Gastrocnemius medialis (tissue), 4 donors: ENCODE results near the gene ST8SIA6. TPM values are rescaled to one million over a fixed set of nuclear protein-coding genes. Genes with fewer than 3 reads are reported as not detected.

ENCODE experiments used
- ATAC-seq, 2 donors: fragments of 150-250 bp; one replicate each; pipeline ENCODE4 v1.9.1; 2016
- DNase-seq, 2 donors: peaks; one replicate each; pipeline ENCODE4 v3.0.0-alpha.2; 2019
- H3K27ac ChIP-seq, 4 donors: fragments of 200-600 bp; sonication (generic); 1 replicate in 1 of 4; 2 replicates in 3 of 4; pipeline ENCODE4 v1.5.1; 2016 to 2018; ENCODE audit warnings: mild to moderate bottlenecking in 2 of 4, moderate library complexity in 1 of 4
- H3K27me3 ChIP-seq, 3 donors: fragments of 200-600 bp; sonication (generic) in 2 of 3; 1 replicate in 1 of 3; 2 replicates in 2 of 3; pipeline versions ENCODE4 v1.5.1 to v1.6.0; 2016 to 2019; ENCODE audit warnings: mild to moderate bottlenecking in 1 of 3, moderate library complexity in 1 of 3
- H3K36me3 ChIP-seq, 2 donors: fragments of 200-600 bp; sonication (generic) in 1 of 2; one replicate each; pipeline ENCODE4 v1.5.1; 2017 to 2018
- H3K4me1 ChIP-seq, 2 donors: fragments of 200-600 bp; sonication (generic) in 1 of 2; one replicate each; pipeline ENCODE4 v1.5.1; 2016 to 2017; ENCODE audit warnings: mild to moderate bottlenecking in 2 of 2
- H3K4me3 ChIP-seq, 4 donors: fragments of 200-600 bp; sonication (generic) in 3 of 4; 1 replicate in 1 of 4; 2 replicates in 3 of 4; pipeline ENCODE4 v1.5.1; 2016 to 2019; ENCODE audit warnings: mild to moderate bottlenecking in 2 of 4
- H3K9me3 ChIP-seq, 3 donors: fragments of 200-600 bp; sonication (generic) in 2 of 3; 1 replicate in 1 of 3; 2 replicates in 2 of 3; pipeline ENCODE4 v1.5.1; 2016 to 2019
- POLR2A ChIP-seq, 2 donors: fragments of 450-650 bp; IDR thresholded peaks; one replicate each; pipeline ENCODE4 v1.6.1; 2017; ENCODE audit warnings: antibody characterized with exemption in 2 of 2, mild to moderate bottlenecking in 2 of 2, moderate library complexity in 2 of 2
- in situ Hi-C, 4 donors: fragments of 200-750 bp; cut with MboI; loops; one replicate each; pipeline versions ENCODE4 v1.15.0 to v1.8.0; 2017; ENCODE audit warnings: low sequenced_read_pairs in 4 of 4
- intact Hi-C: fragments of 100-400 bp; cut with DNase I; formaldehyde crosslinking; loops from one replicate; pipeline ENCODE4 v1.15.1; 2023; ENCODE audit warnings: low total_unique reads
- total RNA-seq, 4 donors: library from RNA; depleted of rRNA; stranded (reverse); fragments of >200 nt; gene quantifications; one replicate each; pipeline versions ENCODE4 v1.1.0 to v1.2.3, GENCODE V29; 2016
- TF ChIP-seq, protein P1 (sequence below), 5 experiments: fragments of 450-650 bp in 3 of 5; fragments of 200-600 bp in 2 of 5; sonication (generic) in 2 of 5; IDR thresholded peaks in 4 of 5; conservative IDR thresholded peaks in 1 of 5; 1 replicate in 4 of 5; 2 replicates in 1 of 5; pipeline ENCODE4 v1.5.1; 2016 to 2019; ENCODE audit warnings: antibody characterized with exemption in 5 of 5, mild to moderate bottlenecking in 3 of 5, moderate library complexity in 3 of 5

Gene ST8SIA6
- total RNA-seq, 4 donors from 2014 or later, result 0.27 to 0.66 (median 0.44) TPM

DNA sequence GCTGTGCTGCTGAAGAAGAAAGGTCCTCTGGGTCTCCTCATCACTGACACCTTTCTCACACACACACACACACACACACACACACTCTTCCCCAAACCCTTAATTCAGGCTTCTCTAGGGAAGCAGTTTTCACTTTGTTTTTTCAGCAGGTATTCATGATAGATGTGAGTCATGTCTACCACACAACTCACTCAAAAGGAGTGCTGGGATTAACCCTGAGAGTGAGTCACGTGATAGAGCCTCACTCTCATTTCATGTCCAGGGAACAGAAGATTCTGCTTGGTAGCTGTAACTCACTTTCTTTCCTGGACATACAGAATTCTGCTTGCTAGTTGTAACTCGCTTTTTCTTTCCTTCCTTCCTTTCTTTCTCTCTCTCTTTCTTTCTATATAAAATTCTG is 181.0 kb downstream of the ST8SIA6 start:
- Histone ChIP-seq H3K27me3 (no peaks in the 10 kb centered on the region), H3K4me3 (no peak overlapping the region), H3K36me3 (no peaks in the 10 kb centered on the region), H3K27ac (no peak overlapping the region), H3K9me3 (no peaks in the 10 kb centered on the region), H3K4me1 (no peaks in the 10 kb centered on the region)
- intact Hi-C loops (no loop called here), in situ Hi-C loops (loop anchor here in 1 of 4 donors (25.0 kb wide), 1 partner anchor 1361 kb away; no protein-coding TSS in a partner anchor)
- ATAC-seq (no peak), DNase-seq (no peak)
- TF ChIP-seq, protein P1, sequence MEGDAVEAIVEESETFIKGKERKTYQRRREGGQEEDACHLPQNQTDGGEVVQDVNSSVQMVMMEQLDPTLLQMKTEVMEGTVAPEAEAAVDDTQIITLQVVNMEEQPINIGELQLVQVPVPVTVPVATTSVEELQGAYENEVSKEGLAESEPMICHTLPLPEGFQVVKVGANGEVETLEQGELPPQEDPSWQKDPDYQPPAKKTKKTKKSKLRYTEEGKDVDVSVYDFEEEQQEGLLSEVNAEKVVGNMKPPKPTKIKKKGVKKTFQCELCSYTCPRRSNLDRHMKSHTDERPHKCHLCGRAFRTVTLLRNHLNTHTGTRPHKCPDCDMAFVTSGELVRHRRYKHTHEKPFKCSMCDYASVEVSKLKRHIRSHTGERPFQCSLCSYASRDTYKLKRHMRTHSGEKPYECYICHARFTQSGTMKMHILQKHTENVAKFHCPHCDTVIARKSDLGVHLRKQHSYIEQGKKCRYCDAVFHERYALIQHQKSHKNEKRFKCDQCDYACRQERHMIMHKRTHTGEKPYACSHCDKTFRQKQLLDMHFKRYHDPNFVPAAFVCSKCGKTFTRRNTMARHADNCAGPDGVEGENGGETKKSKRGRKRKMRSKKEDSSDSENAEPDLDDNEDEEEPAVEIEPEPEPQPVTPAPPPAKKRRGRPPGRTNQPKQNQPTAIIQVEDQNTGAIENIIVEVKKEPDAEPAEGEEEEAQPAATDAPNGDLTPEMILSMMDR (IDR thresholded peaks at IDR 0.05 in 4 of 5, conservative IDR thresholded peaks at IDR 0.05 in 1 of 5), result no peak
- no peak for TF ChIP-seq POLR2A (IDR thresholded peaks at IDR 0.05)

DNA sequence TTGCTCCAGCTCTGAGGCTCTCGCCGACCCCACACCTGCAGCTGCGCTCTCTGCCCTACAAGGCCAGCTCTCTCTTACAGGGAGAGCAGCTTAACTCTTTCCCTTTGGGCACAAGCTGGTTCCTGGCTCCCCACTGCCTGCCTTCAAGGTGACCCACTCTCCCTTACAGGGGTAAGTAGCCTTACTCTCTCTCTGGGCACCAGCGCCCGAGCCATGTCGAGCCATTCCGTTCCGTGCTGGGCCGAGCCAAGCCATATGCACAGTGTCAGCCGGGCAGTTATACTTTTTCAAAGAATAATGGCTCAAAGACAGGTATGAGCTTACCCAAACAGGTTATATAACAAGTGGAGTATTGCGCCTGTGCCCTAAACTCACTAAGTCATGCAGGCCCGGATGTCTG is 181.7 kb downstream of the ST8SIA6 start:
- Histone ChIP-seq H3K27ac (no peak overlapping the region), H3K27me3 (no peaks in the 10 kb centered on the region), H3K9me3 (no peaks in the 10 kb centered on the region), H3K4me3 (no peak overlapping the region), H3K4me1 (no peaks in the 10 kb centered on the region), H3K36me3 (no peaks in the 10 kb centered on the region)
- no peak for DNase-seq
- intact Hi-C loops, result no loop called here
- in situ Hi-C loops, result loop anchor here in 1 of 4 donors (25.0 kb wide), 1 partner anchor 1360 kb away; no protein-coding TSS in a partner anchor
- TF ChIP-seq POLR2A (IDR thresholded peaks at IDR 0.05), result no peak
- TF ChIP-seq, protein P1 (IDR thresholded peaks at IDR 0.05 in 4 of 5, conservative IDR thresholded peaks at IDR 0.05 in 1 of 5), result no peak
- ATAC-seq, result no peak

Other genes with a start within 250 kb of the ST8SIA6 start
- gene VIM, start 226.4 kb downstream of the ST8SIA6 start, total RNA-seq, result 100 to 1,000 TPM; 355 to 835 (median 589) TPM
- gene HACD1, start 162.8 kb upstream of the ST8SIA6 start, total RNA-seq, result 10 to 100 TPM; 16.5 to 73.4 (median 44.3) TPM
- gene STAM, start 189.6 kb upstream of the ST8SIA6 start, total RNA-seq, result 10 to 100 TPM; 28.6 to 52.0 (median 35.2) TPM